HG03439 (cell line): ENCODE measurements around the gene PIAS1.
"Not testable (repeated sequence)": the region's sequence is repeated elsewhere in the genome, so short reads cannot be mapped to it uniquely, and the experiment has no call there.

Experiments used
- ATAC-seq: cut with Tn5 transposase; IDR thresholded peaks from one replicate; pipeline ENCODE4 v1.9.1; 2021; ENCODE audit warnings: mild to moderate bottlenecking, moderate library complexity; ENCODE audit not compliant: unreplicated experiment

Gene PIAS1

GRCh38 chr15:68211656-68212320, 157.7 kb downstream of the PIAS1 start:
- no peak for ATAC-seq

- not testable (repeated sequence) for ATAC-seq
These were observed 159.4 kb downstream of the PIAS1 start for GRCh38 chr15:68213491-68213845.

- no peak for ATAC-seq
These were observed 160.1 kb downstream of the PIAS1 start for GRCh38 chr15:68213991-68214837.

GRCh38 chr15:68214838-68215254, 160.7 kb downstream of the PIAS1 start:
- no peak for ATAC-seq

- ATAC-seq, result no peak
These were observed 163.2 kb downstream of the PIAS1 start for GRCh38 chr15:68217341-68217740.

- no peak for ATAC-seq
These were observed 164.2 kb downstream of the PIAS1 start for GRCh38 chr15:68218331-68218730.

- ATAC-seq, result no peak
These were observed 165.0 kb downstream of the PIAS1 start for GRCh38 chr15:68218847-68219798.

- ATAC-seq, result no peak
These were observed 166.4 kb downstream of the PIAS1 start for GRCh38 chr15:68220489-68220888.

- no peak for ATAC-seq
These were observed 166.9 kb downstream of the PIAS1 start for GRCh38 chr15:68220967-68221366.

- ATAC-seq, result not testable (repeated sequence)
These were observed 167.7 kb downstream of the PIAS1 start for GRCh38 chr15:68221530-68222431.

GRCh38 chr15:68222432-68222743, 168.3 kb downstream of the PIAS1 start:
- not testable (repeated sequence) for ATAC-seq

- no peak for ATAC-seq
These were observed 169.1 kb downstream of the PIAS1 start for GRCh38 chr15:68223171-68223570.

GRCh38 chr15:68224108-68224507, 170.0 kb downstream of the PIAS1 start:
- no peak for ATAC-seq

GRCh38 chr15:68224546-68225250, 170.6 kb downstream of the PIAS1 start:
- no peak for ATAC-seq

- not testable (repeated sequence) for ATAC-seq
These were observed 171.3 kb downstream of the PIAS1 start for GRCh38 chr15:68225442-68225841.

GRCh38 chr15:68227643-68228142, 173.6 kb downstream of the PIAS1 start:
- no peak for ATAC-seq

GRCh38 chr15:68228143-68228970, 174.2 kb downstream of the PIAS1 start:
- ATAC-seq, result no peak

- ATAC-seq, result no peak
These were observed 174.9 kb downstream of the PIAS1 start for GRCh38 chr15:68228971-68229385.
